ENCODE data around the gene TMEM168.

The TMEM168 gene

DNA sequence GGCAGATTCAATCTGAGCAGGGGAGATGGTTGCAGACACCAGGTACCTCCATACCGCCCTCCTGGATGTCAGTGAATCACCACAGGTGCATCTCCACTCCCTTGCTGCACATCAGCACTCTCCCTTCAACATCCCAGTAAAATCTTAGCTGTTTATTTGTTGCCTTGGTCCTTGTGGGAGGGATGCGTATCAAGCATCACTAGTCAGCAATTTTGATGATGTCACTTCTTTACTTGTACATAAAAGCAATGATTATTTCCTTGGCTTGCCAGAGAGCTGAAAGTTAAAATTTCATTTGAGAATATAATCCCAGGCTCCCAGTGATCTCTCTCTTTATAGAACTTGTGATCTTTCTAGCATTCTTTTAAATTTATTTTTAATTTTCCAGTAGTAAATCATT, 49.5 kb downstream of the TMEM168 start:
- no peak for ATAC-seq

DNA sequence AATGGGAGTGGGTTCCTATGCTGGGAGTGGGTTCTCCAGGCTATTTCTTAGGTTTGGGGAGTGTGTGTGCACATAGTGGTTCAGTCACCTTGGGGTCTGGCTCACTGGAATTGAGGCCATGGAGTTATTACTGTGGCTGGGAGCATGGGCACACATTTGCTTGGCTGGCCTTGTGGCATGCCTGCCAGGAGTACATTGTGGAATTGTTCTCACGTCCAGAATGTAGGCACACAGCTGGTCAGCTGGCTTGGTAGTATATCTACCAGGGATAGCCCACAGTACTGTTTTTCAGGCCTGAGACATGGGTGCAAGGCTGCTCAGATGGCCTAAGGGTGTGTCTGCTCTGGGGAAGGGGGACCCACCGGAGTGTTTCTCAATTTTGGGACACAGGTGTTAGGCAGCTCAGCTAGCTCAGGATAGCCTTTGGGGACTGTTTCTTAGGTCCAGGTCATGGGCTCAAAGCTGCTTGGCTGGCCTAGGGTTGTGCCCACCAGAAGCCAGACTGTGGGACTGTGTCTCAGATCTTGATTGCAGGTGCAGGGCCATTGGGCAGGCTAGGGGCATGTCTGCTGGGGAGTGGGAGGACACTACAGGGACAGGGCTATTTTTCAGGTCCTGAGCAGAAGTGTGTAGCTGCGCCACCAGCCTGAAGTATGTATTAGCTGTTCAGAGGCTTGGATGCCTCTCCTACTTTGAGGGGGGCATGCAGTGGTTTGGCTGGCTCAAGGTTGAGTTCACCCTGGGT, 50.6 kb downstream of the TMEM168 start:
- TF ChIP-seq OSR1 (CRISPR knock-in tag; IDR thresholded peaks at IDR 0.05) (no peak), SNAI2 (CRISPR knock-in tag; IDR thresholded peaks at IDR 0.05) (no peak), ZNF70 (CRISPR knock-in tag; IDR thresholded peaks at IDR 0.05) (no peak), ZFP3 (CRISPR knock-in tag; IDR thresholded peaks at IDR 0.05) (no peak), ZC3H10 (CRISPR knock-in tag; IDR thresholded peaks at IDR 0.05) (no peak), RARB (CRISPR knock-in tag; IDR thresholded peaks at IDR 0.05) (no peak), ZNF565 (CRISPR knock-in tag; conservative IDR thresholded peaks at IDR 0.05; ENCODE audit: low read depth) (no peak), TCF4 (CRISPR knock-in tag; IDR thresholded peaks at IDR 0.05; ENCODE audit: borderline replicate concordance) (no peak), ARNTL (CRISPR knock-in tag; IDR thresholded peaks at IDR 0.05; ENCODE audit: borderline replicate concordance, low read depth) (no peak), ZNF8 (CRISPR knock-in tag; IDR thresholded peaks at IDR 0.05) (no peak), GLIS3 (CRISPR knock-in tag; IDR thresholded peaks at IDR 0.05) (no peak), ISL1 (CRISPR knock-in tag; IDR thresholded peaks at IDR 0.05) (no peak), ESRRG (CRISPR knock-in tag; IDR thresholded peaks at IDR 0.05) (no peak), BACH2 (CRISPR knock-in tag; IDR thresholded peaks at IDR 0.05; ENCODE audit: borderline replicate concordance) (no peak), CSDC2 (CRISPR knock-in tag; IDR thresholded peaks at IDR 0.05) (no peak)
- TF ChIP-seq, protein P1, sequence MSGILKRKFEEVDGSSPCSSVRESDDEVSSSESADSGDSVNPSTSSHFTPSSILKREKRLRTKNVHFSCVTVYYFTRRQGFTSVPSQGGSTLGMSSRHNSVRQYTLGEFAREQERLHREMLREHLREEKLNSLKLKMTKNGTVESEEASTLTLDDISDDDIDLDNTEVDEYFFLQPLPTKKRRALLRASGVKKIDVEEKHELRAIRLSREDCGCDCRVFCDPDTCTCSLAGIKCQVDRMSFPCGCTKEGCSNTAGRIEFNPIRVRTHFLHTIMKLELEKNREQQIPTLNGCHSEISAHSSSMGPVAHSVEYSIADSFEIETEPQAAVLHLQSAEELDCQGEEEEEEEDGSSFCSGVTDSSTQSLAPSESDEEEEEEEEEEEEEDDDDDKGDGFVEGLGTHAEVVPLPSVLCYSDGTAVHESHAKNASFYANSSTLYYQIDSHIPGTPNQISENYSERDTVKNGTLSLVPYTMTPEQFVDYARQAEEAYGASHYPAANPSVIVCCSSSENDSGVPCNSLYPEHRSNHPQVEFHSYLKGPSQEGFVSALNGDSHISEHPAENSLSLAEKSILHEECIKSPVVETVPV (CRISPR knock-in tag; IDR thresholded peaks at IDR 0.05), result no peak
- TF ChIP-seq, protein P2, sequence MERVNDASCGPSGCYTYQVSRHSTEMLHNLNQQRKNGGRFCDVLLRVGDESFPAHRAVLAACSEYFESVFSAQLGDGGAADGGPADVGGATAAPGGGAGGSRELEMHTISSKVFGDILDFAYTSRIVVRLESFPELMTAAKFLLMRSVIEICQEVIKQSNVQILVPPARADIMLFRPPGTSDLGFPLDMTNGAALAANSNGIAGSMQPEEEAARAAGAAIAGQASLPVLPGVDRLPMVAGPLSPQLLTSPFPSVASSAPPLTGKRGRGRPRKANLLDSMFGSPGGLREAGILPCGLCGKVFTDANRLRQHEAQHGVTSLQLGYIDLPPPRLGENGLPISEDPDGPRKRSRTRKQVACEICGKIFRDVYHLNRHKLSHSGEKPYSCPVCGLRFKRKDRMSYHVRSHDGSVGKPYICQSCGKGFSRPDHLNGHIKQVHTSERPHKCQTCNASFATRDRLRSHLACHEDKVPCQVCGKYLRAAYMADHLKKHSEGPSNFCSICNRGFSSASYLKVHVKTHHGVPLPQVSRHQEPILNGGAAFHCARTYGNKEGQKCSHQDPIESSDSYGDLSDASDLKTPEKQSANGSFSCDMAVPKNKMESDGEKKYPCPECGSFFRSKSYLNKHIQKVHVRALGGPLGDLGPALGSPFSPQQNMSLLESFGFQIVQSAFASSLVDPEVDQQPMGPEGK (CRISPR knock-in tag; IDR thresholded peaks at IDR 0.05; ENCODE audit: borderline replicate concordance), result no peak
- TF ChIP-seq, protein P3, sequence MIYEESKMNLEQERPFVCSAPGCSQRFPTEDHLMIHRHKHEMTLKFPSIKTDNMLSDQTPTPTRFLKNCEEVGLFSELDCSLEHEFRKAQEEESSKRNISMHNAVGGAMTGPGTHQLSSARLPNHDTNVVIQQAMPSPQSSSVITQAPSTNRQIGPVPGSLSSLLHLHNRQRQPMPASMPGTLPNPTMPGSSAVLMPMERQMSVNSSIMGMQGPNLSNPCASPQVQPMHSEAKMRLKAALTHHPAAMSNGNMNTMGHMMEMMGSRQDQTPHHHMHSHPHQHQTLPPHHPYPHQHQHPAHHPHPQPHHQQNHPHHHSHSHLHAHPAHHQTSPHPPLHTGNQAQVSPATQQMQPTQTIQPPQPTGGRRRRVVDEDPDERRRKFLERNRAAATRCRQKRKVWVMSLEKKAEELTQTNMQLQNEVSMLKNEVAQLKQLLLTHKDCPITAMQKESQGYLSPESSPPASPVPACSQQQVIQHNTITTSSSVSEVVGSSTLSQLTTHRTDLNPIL (CRISPR knock-in tag; IDR thresholded peaks at IDR 0.05; ENCODE audit: low read depth), result no peak
- TF ChIP-seq, protein P4, sequence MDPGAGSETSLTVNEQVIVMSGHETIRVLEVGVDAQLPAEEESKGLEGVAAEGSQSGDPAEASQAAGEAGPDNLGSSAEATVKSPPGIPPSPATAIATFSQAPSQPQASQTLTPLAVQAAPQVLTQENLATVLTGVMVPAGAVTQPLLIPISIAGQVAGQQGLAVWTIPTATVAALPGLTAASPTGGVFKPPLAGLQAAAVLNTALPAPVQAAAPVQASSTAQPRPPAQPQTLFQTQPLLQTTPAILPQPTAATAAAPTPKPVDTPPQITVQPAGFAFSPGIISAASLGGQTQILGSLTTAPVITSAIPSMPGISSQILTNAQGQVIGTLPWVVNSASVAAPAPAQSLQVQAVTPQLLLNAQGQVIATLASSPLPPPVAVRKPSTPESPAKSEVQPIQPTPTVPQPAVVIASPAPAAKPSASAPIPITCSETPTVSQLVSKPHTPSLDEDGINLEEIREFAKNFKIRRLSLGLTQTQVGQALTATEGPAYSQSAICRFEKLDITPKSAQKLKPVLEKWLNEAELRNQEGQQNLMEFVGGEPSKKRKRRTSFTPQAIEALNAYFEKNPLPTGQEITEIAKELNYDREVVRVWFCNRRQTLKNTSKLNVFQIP (CRISPR knock-in tag; IDR thresholded peaks at IDR 0.05; ENCODE audit: borderline replicate concordance, low read depth), result no peak
- TF ChIP-seq, protein P5, sequence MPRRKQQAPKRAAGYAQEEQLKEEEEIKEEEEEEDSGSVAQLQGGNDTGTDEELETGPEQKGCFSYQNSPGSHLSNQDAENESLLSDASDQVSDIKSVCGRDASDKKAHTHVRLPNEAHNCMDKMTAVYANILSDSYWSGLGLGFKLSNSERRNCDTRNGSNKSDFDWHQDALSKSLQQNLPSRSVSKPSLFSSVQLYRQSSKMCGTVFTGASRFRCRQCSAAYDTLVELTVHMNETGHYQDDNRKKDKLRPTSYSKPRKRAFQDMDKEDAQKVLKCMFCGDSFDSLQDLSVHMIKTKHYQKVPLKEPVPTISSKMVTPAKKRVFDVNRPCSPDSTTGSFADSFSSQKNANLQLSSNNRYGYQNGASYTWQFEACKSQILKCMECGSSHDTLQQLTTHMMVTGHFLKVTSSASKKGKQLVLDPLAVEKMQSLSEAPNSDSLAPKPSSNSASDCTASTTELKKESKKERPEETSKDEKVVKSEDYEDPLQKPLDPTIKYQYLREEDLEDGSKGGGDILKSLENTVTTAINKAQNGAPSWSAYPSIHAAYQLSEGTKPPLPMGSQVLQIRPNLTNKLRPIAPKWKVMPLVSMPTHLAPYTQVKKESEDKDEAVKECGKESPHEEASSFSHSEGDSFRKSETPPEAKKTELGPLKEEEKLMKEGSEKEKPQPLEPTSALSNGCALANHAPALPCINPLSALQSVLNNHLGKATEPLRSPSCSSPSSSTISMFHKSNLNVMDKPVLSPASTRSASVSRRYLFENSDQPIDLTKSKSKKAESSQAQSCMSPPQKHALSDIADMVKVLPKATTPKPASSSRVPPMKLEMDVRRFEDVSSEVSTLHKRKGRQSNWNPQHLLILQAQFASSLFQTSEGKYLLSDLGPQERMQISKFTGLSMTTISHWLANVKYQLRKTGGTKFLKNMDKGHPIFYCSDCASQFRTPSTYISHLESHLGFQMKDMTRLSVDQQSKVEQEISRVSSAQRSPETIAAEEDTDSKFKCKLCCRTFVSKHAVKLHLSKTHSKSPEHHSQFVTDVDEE (CRISPR knock-in tag; IDR thresholded peaks at IDR 0.05), result no peak
- ATAC-seq, result no peak

More for the DNA sequence above, 49.5 kb downstream of the TMEM168 start:
- no peak for TF ChIP-seq SNAI2 (CRISPR knock-in tag; IDR thresholded peaks at IDR 0.05)
- TF ChIP-seq CSDC2 (CRISPR knock-in tag; IDR thresholded peaks at IDR 0.05), result no peak
- TF ChIP-seq, protein P5 (CRISPR knock-in tag; IDR thresholded peaks at IDR 0.05), result no peak
- no peak for TF ChIP-seq BACH2 (CRISPR knock-in tag; IDR thresholded peaks at IDR 0.05; ENCODE audit: borderline replicate concordance)
- TF ChIP-seq, protein P2 (CRISPR knock-in tag; IDR thresholded peaks at IDR 0.05; ENCODE audit: borderline replicate concordance), result no peak
- TF ChIP-seq GLIS3 (CRISPR knock-in tag; IDR thresholded peaks at IDR 0.05), result no peak
